Measurements from ENCODE around the gene NETO2.

DNA sequence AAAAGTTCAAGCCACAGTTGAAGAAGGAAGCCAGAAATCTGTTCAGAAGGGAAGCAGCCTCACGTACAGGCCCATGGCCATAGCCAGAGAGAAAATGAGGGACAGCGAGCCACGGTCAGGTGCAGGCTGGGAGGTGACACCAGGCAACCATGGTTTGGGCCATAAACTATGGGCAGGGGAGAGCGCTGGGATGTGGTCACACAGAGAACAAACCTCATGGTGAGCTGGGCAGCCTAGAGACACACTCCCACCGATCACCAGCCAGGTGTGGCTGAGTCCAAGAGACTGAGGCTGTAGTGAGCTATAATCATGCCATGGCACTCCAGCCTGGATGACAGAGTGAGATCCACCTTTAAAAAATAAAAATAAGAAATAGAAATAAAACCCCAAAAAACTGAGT lies 76.5 kb downstream of the NETO2 start:
- TF ChIP-seq SIN3A (IDR thresholded peaks at IDR 0.05; ENCODE audit: borderline replicate concordance, insufficient read depth, low read length) (no peak), TAF1 (IDR thresholded peaks at IDR 0.05; ENCODE audit: borderline replicate concordance, insufficient read depth, low read length) (no peak)
- TF ChIP-seq, protein P1, sequence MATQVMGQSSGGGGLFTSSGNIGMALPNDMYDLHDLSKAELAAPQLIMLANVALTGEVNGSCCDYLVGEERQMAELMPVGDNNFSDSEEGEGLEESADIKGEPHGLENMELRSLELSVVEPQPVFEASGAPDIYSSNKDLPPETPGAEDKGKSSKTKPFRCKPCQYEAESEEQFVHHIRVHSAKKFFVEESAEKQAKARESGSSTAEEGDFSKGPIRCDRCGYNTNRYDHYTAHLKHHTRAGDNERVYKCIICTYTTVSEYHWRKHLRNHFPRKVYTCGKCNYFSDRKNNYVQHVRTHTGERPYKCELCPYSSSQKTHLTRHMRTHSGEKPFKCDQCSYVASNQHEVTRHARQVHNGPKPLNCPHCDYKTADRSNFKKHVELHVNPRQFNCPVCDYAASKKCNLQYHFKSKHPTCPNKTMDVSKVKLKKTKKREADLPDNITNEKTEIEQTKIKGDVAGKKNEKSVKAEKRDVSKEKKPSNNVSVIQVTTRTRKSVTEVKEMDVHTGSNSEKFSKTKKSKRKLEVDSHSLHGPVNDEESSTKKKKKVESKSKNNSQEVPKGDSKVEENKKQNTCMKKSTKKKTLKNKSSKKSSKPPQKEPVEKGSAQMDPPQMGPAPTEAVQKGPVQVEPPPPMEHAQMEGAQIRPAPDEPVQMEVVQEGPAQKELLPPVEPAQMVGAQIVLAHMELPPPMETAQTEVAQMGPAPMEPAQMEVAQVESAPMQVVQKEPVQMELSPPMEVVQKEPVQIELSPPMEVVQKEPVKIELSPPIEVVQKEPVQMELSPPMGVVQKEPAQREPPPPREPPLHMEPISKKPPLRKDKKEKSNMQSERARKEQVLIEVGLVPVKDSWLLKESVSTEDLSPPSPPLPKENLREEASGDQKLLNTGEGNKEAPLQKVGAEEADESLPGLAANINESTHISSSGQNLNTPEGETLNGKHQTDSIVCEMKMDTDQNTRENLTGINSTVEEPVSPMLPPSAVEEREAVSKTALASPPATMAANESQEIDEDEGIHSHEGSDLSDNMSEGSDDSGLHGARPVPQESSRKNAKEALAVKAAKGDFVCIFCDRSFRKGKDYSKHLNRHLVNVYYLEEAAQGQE (IDR thresholded peaks at IDR 0.05; ENCODE audit: insufficient read depth in 1 of 2, low read depth in 2 of 2, low read length in 2 of 2), result no peak
